Erythroblast (primary cell): Measurements from ENCODE around the gene PBRM1.

Experiments
- DNase-seq, 2 experiments: peaks; one replicate each; lab custom pipeline; 2025; lab: John Stamatoyannopoulos, UW
- GATA1 ChIP-seq: IDR thresholded peaks from 2 replicates; pipeline ENCODE4 v1.6.1; 2011; ENCODE audit warnings: low read depth, mild to moderate bottlenecking, control low read depth, low read length, moderate library complexity
- POLR2A ChIP-seq: IDR thresholded peaks from 2 replicates; pipeline ENCODE4 v1.6.1; 2011; ENCODE audit warnings: mild to moderate bottlenecking, low read length

PBRM1 gene

GRCh38 chr3:52555056-52555455, 130.7 kb downstream of the PBRM1 start:
- no peak for DNase-seq
- TF ChIP-seq POLR2A, result no peak
- TF ChIP-seq GATA1, result no peak

- DNase-seq, result no peak
- TF ChIP-seq POLR2A (no peak), GATA1 (no peak)
These were observed 131.5 kb downstream of the PBRM1 start for GRCh38 chr3:52554026-52554755.

GRCh38 chr3:52552089-52552488, 133.6 kb downstream of the PBRM1 start:
- no peak for DNase-seq
- TF ChIP-seq GATA1 (no peak), POLR2A (no peak)

GRCh38 chr3:52551118-52551517, 134.6 kb downstream of the PBRM1 start:
- no peak for DNase-seq
- no peak for TF ChIP-seq GATA1

- no peak for TF ChIP-seq POLR2A
- TF ChIP-seq GATA1, result no peak
- no peak for DNase-seq
These were observed 138.6 kb downstream of the PBRM1 start for GRCh38 chr3:52547143-52547542.

GRCh38 chr3:52546111-52546901, 139.4 kb downstream of the PBRM1 start:
- TF ChIP-seq GATA1, result no peak
- TF ChIP-seq POLR2A, result no peak
- DNase-seq, result no peak

GRCh38 chr3:52544937-52545336, 140.8 kb downstream of the PBRM1 start:
- TF ChIP-seq GATA1 (no peak), POLR2A (no peak)

GRCh38 chr3:52541050-52541449, 144.7 kb downstream of the PBRM1 start:
- TF ChIP-seq GATA1 (no peak), POLR2A (no peak)
- DNase-seq, result no peak

More at GRCh38 chr3:52544937-52545336, 140.8 kb downstream of the PBRM1 start:
- DNase-seq, result no peak

- DNase-seq, result no peak
- TF ChIP-seq POLR2A (no peak), GATA1 (no peak)
These were observed 146.6 kb downstream of the PBRM1 start for GRCh38 chr3:52539010-52539653.

GRCh38 chr3:52537726-52538421, 147.8 kb downstream of the PBRM1 start:
- no peak for DNase-seq
- no peak for TF ChIP-seq POLR2A

- DNase-seq, result peak in 1 of 2 experiments; percentile 73
- no peak for TF ChIP-seq POLR2A
- TF ChIP-seq GATA1, result no peak
These were observed 148.5 kb downstream of the PBRM1 start for GRCh38 chr3:52537165-52537620.

- DNase-seq, result peak; percentile 99
- peak; percentile 92 for TF ChIP-seq POLR2A
- no peak for TF ChIP-seq GATA1
These were observed 149.1 kb downstream of the PBRM1 start, which contains the start of gene UQCC5 for GRCh38 chr3:52536369-52537164. Gene UQCC5 (plus strand): TSS chr3:52536605. CDS start chr3:52536756, 151 bp downstream.

GRCh38 chr3:52536112-52536368, 149.7 kb downstream of the PBRM1 start:
- no peak for DNase-seq
- TF ChIP-seq POLR2A (no peak), GATA1 (no peak)
